Inflammatory macrophage (primary cell): Measurements from ENCODE around the gene DUSP8.

Experiments used
- DNase-seq, 2 donors: peaks; one replicate each; pipeline ENCODE4 v3.0.0-alpha.2; 2020 to 2022

Gene DUSP8

DNA sequence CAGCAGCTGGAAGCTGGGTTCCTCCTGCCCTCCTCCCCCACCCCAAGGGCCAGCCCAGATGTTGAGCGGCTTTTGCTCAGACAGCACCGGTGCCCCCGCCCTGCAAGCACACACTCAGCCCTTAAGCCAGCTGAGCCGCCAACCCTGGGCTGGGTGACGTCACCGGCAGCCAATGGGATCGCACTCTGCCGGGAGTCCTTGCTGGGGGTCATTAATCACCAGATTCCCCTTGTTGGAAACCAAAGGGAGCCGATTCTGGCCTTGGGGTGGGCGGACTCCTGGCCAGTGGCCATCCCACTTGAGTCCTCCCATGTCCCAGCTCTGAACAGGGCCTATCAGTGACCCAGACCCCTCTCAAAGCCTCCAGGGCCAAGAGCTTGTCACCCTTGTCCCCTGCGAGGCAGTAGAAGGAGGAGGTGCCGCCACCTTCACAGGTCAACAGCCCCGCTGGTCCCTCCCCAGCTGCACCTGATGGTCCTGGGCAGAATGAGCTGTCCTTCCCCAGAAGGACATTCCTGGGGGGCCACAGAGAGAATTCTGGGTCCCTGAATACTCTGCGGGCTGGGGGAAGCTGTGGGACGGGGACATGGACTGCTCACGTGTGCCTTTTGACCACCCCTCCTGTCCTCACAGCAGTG lies 7.4 kb downstream of the DUSP8 start:
- peak in 1 of 2 donors; percentile 11 for DNase-seq

DNA sequence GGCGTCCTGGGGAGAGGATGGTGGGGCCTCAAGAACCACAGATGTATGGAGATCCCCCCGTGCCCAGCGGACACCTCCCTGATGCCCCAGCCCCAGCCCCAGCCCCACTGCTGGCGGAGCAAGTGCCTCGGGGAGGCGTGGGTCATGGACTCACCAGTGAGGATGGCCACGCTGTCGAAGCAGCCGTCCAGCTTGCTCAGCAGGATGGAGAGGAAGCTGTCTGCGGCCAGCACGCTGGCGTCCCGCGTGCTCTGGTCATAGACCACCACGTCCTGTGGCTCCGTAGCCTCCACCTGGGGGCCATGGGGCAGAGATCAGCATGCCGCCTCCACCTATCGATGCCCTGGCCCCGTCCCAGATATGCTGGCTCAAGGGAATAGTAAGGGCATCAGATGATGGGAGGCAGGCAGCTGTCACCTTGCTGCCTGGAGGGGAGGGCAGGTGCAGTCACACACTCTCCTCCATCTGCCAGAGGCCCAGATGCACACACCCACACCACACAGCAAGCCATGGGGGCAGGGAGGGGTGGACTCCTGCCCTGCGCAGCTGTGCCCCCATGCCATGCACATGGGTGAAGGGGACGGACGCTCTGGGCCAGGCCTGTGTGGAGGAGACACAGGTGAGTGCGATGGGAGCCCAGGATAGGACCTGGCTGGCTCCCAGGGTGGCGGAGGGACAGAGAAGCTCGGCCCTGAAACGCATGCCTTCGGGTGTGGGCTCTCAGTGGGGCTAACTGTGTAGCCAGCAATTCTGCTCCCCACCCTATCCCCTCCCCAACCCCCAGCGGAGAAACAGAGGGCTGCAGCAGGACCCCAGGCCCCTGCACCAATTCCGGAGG lies 8.2 kb downstream of the DUSP8 start:
- DNase-seq = no peak

DNA sequence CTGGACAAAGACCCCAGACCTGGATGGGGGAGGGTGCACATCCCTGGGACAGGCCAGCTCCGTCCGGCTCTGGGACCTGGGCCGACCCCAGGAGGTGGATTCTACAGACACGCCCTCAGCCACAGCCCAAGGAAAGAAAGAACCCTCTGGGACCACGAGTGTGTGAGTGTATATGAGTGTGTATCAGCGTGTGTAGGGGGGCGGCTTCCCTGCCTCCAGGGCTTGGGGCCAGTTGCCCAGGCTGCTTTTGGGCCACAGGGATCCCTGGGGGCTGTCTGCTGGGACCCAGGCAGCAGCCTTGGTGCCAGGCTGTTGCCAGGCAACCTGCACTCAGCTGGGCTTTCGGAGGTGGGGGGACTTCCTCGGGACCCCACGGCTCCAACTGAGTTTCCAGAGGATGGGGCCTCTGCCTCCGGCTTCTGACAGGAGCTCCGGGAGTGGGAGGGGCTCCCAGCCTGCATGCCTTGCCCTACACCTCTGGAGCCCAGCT lies 8.9 kb downstream of the DUSP8 start:
- DNase-seq = no peak

DNA sequence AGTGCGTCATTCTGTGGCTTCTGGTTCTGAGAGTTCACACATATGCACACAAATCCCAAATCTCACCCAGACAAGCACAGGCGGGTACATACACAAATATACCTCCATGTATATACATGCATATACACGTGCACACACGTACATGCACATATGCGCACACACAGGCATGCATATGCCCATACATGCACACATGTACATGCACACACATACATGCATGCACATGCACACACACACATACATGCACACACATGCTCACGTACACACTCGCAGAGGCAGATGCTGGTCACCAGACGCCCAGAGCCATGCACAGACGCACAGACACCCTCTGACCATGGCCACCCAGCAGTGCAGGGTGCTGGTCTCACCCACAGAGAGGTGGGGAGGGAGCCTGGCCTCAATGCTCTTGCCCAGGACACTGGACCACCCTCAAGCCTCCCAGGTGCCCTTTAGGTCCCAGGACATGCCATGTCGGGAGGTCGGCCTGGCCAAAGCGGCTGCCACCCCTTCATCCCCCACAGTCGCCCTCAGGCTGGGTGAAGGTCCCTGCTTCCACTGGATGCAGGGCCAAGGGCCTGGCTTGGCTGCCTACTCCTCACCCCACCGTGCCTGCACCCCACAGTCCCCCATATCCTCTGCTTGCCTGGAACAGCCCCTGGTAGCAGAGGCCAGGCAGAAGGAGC lies 9.5 kb downstream of the DUSP8 start:
- DNase-seq = no peak

DNA sequence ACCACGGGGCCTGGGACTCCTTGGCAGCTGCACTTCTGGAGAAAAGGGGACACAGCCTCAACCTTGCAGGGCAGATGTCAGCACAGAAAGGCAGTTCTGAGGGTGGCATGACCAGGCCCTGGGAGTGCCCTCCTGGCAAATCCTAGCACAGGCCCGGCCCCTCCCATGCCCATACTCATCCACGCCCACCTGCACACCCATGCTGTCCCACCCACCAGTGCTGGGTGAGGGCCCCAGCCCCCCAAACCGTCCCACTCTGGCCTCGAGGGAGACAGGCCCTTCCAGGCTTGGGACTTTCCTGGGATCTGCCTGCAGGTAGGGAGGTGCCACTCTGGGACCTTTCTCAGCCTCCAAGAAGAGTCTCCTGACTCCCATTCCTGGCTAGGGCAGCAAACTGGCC lies 10.1 kb downstream of the DUSP8 start:
- DNase-seq = no peak

DNA sequence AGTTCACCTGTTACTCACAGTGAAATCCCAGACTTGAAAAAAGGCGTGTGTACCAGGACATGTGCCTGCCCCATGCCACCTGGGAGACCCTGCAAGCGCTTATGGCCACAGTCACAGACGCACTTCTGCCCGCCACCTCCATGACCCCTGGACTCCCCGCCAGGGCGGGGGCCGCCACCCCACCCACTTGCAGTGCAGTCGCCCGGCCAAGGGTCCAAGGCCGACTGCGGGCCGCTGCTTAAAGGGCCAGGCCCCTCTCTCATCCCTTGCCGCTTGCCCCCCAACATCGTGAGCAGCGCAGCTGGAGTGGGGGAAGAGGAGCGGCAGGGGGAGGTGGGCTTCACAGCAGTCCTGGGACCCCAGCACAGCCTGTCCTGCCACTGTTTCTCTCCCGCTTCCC lies 10.8 kb downstream of the DUSP8 start:
- no peak for DNase-seq

DNA sequence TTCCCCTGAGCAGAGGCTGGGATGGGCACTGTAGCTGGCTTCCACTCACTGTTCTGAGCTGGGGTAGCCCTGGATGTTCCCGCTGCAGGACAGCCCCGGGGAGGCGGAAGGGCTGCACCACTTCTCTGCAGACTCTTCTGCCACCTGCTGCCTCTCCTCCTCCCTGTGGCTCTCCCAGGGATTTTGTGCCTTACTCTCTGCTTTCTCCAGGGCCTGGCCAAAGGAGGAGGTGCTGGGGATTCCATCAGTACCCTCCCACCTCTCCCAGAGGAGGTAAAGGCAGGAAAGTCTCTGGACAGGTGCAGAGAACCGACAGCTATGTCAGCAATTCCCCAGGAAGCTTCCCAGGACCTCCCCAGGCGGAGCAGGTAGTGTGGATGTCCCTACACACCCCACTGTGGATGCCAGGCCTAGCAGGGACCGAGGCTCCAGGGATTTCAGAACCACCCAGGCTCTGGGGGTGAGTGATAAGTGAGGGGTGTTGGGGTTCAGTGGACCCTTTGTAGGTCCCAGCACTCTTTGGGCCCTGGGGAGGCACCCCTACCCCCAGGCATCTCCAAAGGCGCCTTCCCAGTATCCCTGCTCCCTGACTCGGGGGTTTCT lies 11.3 kb downstream of the DUSP8 start:
- no peak for DNase-seq

DNA sequence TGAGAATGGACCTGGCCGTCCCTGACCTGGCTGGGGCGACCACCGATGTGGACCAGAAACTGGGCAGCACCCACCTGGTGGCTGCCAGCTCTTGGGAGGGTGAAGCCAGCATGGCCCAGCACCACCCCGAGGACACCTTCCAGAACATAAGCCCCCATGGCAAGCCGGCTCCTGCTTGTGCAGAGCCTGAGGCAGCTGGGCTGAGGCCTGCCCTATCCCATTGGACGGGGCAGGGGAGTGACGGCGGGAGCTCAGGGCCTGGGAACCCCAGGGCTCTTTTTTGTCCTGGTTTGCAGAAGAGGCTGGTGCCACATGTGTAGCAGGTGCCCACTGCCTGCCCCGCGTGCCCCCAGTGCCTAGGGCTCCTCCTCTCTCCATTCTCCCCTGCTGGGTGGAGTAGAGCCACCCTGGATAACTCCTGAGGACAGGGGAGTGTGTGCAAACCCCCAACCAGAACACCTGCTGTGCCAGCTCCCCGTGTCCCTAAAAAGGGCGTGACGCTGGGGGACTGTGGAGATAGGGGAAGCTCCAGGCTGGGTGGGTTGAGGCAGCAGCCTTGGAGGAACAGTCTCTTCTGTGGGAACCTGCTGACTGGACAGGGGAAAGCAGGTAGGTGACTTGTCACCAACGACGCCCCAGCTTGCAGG lies 11.9 kb downstream of the DUSP8 start:
- no peak for DNase-seq

DNA sequence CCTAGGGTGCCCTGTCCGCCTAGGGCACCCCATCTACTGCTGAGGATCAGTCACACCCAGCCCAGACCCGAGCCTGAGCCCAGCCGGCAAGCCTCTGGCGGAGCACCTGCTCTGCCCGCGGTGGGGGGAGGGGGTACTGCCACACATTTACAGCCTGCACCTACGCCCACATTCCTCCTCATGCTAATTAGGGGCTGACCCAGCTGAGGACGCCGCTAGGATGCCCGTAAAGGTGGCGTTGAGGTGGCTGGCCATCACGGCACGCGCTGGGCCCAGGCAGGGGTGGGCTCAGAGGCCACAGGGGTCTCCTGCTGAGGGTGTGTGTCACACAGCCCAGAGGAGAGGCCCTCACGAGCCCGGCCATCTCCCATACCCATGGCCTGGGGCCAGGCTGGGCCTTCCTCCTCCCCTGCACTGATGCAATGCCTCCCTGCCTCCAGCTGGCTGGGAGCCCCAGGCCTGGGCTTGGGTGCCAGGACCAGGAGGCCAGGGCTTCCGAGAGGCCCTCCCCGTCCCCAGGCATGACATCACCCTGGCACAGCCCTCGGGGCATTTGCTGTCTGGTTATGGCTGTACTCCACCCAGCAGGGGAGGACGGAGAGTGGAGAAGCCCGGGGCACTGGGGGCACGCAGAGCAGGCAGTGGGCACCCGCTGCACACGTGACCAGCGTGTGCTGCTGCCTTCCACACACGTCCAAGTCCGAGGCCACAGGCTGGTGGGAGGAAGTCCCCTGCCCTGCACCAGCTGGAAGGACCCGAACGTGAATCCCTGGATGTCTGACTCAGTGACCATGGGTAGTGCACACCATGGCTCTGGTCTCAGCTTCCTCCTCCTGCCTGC lies 12.7 kb downstream of the DUSP8 start:
- peak in 1 of 2 donors; percentile 19 for DNase-seq

DNA sequence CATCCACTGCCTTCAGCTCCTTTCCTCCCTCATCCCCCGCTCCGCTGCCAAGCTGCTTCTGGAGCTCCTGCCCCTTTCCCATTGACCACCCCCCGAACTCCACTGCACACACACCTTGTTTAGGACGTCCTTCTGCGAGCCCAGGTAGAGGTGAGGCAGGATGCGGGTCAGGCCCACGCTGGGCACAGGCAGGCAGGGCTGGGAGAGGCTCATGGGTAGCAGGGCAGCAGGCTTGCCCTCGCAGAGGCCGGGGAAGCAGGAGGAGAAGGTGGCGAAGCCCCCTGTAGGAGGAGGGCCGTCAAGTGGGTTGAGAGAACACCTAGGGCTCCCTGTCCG lies 13.3 kb downstream of the DUSP8 start:
- no peak for DNase-seq

DNA sequence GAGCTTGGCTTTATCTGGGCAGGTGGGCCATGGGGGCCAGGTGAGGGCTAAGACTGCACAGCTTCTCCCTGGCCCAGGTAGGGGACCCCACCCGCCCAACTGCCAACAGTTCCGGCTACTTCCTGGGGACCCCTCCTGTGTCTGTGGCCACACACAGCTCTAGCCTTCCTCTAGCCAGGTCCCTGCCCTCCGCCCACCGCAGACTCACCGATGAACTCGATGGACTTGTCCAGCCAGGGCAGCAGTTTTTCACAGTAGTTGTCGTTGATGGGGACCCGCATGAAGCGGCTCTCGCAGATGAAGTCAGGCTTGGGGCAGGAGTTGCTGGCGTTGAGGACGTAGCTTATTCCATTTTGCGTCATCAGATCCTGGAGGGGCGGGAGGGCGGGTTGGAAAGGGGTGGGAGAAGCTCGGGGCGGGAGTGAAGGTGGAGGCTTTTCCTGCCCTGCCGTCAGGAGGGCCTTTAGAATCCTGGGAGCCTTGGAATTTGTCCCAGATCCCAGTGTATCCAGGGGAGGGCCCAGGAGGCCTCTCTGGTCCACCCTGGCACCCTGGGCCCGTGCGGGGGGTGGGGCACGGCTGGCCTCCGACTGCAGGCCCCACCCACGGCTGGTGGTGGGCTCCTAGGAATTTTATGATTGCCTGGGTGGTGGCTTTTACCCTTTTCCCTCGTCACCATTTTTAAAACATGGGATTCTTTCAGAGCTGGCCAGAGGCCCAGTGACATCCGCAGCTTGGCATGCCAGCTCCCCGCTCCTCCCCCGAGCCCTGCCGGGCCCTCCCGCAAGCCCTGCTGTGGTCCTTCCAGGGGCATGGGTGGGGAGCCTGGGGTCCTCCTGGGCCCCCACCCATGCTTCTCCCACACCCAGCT lies 13.9 kb downstream of the DUSP8 start:
- DNase-seq = no peak

DNA sequence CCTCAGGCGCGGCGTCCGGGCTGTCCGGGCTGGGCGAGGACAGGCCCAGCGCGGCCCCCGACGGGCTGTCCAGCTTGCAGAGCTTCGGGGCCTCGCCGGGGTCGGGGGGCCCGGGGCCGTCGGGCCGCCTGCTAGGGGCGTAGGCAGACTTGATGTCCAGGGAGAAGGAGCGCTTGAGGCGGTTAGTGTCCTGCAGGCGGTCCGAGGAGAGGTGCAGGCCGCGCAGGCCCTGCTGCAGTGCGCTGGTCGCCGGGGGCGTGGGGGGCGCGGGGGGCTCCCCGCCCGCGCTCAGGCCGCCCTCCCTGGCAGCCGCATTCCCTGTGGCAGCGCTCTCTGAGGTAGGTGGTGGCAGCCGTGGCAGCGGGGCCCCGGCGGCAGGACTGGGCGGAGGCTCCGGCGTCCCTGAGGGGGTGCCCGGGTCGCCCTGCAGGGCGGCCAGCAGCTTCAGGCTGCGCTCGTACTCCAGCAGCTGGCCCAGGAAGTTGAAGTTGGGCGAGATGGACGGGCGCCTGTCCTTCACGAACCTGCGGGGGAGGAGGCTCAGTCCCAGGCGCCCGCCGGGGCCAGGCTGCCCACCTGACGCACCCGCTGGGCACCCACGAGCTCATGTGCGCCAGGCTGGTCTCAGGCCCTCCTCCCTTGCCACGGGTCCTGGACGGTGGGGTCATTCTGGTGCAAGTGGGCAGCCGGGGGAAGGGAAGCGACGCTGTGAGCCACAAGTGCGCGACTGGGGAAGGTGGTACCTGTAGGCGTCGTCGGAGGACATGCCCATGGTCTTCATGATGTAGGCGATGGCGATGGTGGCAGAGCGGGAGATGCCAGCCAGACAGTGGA lies 14.8 kb downstream of the DUSP8 start:
- DNase-seq = no peak

DNA sequence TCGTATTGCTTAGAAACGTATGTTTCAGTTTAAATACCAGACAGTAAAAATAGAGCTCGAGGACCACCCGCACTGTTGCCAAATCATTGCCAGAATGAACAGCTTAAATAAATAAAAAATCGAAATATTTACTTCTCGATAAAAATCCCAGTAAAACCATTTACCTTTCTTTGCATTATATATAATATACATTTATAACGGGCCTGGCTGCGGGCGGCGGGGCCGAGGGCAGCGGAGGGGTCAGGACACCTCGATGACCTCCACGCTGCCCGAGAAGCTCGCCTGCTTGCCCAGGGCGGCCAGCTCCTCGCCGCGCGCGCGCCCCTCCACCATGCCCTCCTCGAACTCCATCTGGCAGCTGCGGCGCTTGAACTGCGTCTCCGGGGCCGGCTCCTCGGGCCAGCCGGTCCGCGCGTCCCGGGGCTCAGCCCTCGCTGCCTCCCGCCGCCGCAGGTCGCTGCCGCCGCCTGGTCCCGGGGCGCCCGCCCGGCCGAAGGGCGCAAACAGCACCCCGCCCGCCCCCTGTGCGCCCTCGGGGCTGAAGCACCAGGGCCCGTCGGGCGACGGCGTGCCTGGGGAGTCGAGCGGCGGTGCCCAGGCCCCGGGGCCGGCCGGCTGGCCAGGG lies 15.7 kb downstream of the DUSP8 start:
- no peak for DNase-seq

DNA sequence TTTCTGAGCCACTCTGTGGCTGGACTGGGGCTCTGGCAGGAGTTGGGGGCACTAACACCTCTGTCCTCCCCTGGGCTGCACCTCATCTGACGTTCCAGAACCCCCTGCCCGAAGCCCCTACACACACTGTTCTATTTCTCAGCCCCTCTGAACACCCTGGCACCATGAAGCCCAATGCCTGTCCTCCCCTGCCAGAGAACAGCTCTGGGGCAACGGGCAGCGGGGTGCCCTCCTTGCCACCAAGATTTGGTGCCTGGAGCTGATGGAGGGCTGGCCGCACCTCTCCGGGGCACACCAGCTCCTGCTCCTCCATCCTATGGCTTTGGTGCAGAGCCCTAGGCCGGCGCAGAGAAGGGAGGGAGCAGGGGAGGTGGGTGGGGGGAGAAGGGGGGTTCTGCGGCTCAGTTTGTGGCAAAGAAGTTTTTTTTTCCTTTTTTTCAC lies 16.3 kb downstream of the DUSP8 start:
- DNase-seq = no peak

DNA sequence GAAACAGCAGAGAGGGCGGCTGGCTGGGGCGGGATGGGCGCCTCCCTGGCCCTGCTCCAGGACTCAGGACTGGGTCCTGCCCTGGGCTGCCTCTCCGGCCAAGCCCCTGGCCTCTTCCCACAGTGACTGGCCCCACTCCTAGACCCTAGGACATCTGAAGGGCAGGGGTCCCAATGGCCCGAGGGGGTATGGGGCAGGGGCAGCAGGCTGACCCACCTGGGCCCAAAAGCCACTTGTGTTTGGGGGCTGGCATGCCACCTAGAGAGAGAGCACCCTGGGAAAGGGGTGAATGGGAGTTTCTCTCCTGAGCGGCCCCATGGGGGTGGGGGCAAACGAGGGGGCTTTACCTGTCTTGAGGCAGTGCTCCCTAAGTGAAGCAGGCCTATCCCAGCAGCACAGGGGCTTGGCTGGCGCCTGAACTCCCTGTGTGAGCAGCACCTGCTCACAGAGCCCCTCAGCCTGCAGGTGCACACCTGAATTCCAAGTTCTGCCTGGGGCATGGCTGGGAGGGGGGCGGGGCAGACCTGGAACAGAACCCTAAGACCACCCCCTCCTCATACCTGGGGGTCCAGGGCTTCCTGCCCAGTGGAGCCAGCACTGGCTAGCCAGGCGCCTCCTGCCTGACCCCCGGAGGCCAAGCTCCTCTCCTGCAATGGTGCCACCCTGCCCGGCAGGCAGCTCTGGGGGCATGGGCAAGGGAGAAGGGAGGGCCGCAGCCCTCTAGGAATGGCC lies 16.9 kb downstream of the DUSP8 start:
- no peak for DNase-seq

DNA sequence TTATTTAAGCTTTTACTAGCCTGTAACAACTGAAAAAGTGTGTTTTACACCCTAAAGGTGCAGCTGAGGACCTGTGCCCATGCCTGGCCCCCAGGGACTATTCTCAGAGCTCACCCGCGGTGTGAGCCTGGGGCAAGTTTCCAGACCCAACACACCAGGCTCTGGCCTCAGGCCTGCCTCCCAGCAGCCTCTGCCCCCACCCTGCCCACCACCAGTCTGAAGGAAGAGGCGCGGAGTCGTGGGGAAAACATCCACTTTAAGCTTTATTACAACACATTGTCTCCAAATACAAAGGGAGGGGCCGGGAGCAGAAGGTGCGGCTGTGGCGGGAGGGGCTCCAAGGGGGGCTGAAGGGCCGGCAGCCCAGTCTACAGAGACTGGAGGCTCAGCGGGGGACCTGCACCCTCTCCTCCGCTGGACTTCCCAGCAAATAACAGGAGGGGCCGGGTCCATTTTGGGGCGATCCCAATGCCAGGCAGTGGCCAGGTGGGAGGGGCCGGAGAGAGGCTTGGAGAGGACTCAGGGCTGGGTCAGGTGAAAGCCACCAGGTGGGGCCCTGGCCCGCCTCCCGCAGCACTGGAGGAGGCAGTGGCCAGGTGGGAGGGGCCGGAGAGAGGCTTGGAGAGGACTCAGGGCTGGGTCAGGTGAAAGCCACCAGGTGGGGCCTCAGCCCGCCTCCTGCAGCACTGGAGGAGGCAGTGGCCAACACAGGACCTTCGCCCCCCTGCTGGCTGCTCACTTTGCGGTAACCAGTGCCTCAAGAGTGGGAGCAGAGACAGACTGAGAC lies 18.1 kb downstream of the DUSP8 start:
- DNase-seq = no peak
